ACC112 (cell line): ENCODE results near the gene NXPE1.
"Not testable (repeated sequence)": the region's sequence is repeated elsewhere in the genome, so short reads cannot be mapped to it uniquely, and the experiment has no call there.

Experiments
- H2AFZ ChIP-seq: fragments of 200-600 bp; sonication (generic); one replicate; pipeline ENCODE4 v1.6.0; 2017; ENCODE audit warnings: antibody characterized with exemption, low read length; ENCODE audit not compliant: unreplicated experiment
- H3K27ac ChIP-seq: fragments of 200-600 bp; sonication (generic); 2 replicates; pipeline ENCODE4 v1.5.1; 2014; ENCODE audit warnings: low read depth, mild to moderate bottlenecking, antibody characterized with exemption, low read length, moderate library complexity
- H3K27me3 ChIP-seq: fragments of 200-600 bp; sonication (generic); 2 replicates; pipeline ENCODE4 v1.6.1; 2014; ENCODE audit warnings: mild to moderate bottlenecking, antibody characterized with exemption, low read length, moderate library complexity, mixed read lengths; ENCODE audit not compliant: insufficient read depth
- H3K36me3 ChIP-seq: fragments of 200-600 bp; sonication (generic); 2 replicates; pipeline ENCODE4 v1.6.1; 2016; ENCODE audit warnings: mild to moderate bottlenecking, antibody characterized with exemption, low read length, moderate library complexity, mixed read lengths; ENCODE audit not compliant: insufficient read depth
- H3K4me1 ChIP-seq: fragments of 200-600 bp; sonication (generic); one replicate; pipeline ENCODE4 v1.6.1; 2016; ENCODE audit warnings: low read length, mixed read lengths; ENCODE audit not compliant: insufficient read depth, unreplicated experiment, control insufficient read depth
- H3K4me3 ChIP-seq: fragments of 200-600 bp; sonication (generic); 2 replicates; pipeline ENCODE4 v1.5.1; 2014; ENCODE audit warnings: mild to moderate bottlenecking, low read depth, low read length
- H3K79me2 ChIP-seq: fragments of 200-600 bp; sonication (generic); one replicate; pipeline ENCODE4 v1.6.0; 2016; ENCODE audit warnings: low read length; ENCODE audit not compliant: control insufficient read depth, unreplicated experiment, insufficient read depth

The NXPE1 gene

DNA sequence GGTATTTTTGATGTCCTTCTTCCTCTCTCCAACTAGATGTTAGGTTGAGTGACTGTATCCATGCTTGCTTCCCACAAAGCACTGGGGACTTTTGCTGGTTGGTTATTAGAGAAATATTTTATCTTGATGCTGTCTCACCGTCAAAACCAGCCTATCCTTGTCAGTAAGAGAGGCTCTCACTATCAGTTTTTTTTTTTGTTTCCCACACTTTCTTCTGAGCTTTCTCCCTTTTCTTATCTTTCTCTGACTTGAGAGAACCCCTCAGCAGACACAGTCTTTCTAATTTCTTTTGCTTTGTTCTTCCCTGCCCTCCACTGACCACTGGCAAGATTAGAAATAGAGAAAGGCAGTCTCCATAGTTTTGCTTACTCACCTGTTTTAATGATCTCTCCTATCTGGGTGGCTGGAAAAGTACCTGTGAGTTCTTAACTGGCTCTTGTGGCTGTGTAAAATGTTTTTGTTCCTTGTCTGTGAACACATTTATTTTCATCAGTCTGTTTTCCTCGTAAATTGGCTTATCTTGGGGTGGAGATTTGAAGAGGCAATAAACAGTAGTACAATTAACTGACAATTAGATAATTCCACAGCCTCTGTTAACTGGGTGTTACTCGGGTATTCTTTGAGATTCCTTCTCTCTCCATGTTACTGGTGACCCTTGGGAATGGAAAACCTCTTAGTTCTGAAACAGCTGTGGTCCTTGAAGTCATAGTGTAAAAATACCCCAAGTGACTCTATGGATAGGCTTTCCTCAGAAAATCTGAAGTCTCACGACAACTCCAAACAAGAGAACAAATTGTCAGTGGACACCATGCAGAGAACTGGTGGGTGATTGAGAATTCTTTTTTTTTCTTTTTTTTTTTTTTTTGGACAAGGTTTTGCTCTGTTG is at the start of gene NXPE1:
TSS of gene NXPE1 (minus strand) at position 457 of the 886 bp plus-strand sequence. CDS start 8,680 bp downstream, outside the sequence.
- Histone ChIP-seq H3K27me3 (no peaks in the 10 kb centered on the region), H3K36me3 (no peaks in the 10 kb centered on the region), H3K27ac (no peak within 1 kb of the TSS), H3K4me3 (no peak within 1 kb of the TSS), H3K79me2 (no peaks in the 10 kb centered on the region), H3K4me1 (peaks cover 10% of the 10 kb centered on the region), H2AFZ (no peak within 1 kb of the TSS)

DNA sequence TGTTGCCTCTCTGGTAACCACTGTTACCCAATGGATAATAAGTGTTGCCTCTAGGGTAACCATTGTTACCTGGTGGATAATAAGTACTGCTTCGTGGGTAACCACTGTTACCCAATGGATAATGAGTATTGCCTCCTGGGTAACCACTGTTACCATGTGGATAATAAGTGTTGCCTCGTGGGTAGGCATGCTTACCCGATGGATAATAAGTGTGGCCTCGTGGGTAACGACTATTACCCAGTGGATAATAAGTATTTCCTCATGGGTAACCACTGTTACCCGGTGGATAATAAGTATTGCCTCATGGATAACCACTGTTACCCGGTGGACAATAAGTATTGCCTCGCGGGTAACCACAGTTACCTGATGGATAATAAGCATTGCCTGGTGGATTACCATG is 49.7 kb upstream of the NXPE1 start:
- no peak overlapping the region for H3K4me3 ChIP-seq
- H3K79me2 ChIP-seq = no peaks in the 10 kb centered on the region
- no peaks in the 10 kb centered on the region for H3K27me3 ChIP-seq
- H3K4me1 ChIP-seq = no peaks in the 10 kb centered on the region
- H2AFZ ChIP-seq = no peak overlapping the region
- H3K36me3 ChIP-seq = no peaks in the 10 kb centered on the region
- no peak overlapping the region for H3K27ac ChIP-seq

DNA sequence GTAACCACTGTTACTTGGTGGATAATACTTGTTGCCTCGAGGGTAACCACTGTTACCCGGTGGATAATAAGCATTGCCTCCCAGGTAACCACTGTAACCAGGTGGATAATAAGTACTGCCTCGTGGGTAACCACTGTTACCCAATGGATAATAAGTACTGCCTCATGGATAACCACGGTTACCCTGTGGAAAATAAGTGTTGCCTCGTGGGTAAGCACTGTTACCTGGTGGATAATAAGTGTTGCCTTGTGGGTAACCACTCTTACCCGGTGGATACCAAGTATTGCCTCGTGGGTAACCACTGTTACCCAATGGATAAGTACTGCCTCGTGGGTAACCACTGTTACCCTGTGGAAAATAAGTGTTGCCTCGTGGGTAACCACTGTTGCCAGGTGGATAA is 48.9 kb upstream of the NXPE1 start:
- H3K4me1 ChIP-seq, H3K27ac ChIP-seq, H2AFZ ChIP-seq, H3K27me3 ChIP-seq, H3K4me3 ChIP-seq, H3K36me3 ChIP-seq, H3K79me2 ChIP-seq: not testable (repeated sequence)

DNA sequence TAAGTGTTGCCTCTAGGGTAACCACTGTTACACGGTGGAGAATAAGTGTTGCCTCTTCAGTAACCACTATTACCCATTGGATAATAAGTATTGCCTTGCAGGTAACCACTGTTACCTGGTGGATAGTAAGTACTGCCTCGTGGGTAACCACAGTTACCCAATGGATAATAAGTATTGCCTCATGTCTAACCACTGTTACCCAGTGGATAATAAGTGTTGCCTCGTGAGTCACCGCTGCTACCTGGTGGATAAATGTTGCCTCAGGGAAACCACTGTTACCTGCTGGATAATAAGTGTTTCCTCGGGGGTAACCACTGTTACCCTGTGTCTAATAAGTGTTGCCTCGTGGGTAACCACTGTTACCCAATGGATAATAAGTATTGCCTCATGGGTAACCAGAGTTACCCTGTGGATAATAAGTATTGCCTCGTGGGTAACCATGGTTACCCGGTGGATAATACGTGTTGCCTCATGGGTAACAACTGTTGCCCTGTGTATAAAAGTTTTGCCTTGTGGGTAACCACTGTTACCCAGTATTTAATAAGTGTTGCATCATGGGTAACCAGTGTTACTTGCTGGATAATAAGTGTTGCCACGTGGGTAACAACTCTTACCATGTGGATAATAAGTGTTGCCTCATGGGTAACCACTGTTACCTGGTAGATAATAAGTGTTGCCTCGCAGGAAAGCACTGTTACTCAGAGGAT is 48.2 kb upstream of the NXPE1 start:
- H3K27ac ChIP-seq = no peak overlapping the region
- H3K79me2 ChIP-seq = no peaks in the 10 kb centered on the region
- H3K4me1 ChIP-seq = no peaks in the 10 kb centered on the region
- no peak overlapping the region for H2AFZ ChIP-seq
- H3K27me3 ChIP-seq = no peaks in the 10 kb centered on the region
- no peak overlapping the region for H3K4me3 ChIP-seq
- no peaks in the 10 kb centered on the region for H3K36me3 ChIP-seq

DNA sequence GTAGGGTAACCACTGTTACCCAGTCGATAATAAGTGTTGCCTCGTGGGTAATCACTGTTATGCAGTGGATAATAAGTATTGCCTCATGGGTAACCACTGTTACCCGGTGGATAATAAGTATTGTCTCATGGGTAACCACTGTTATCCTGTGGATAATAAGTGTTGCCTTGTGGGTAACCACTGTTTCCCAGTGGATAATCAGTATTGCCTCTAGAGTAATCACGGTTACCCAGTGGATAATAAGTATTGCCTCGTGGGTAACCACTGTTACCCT is 47.1 kb upstream of the NXPE1 start:
- H3K4me1 ChIP-seq, H3K27ac ChIP-seq, H3K79me2 ChIP-seq, H3K4me3 ChIP-seq, H3K36me3 ChIP-seq, H2AFZ ChIP-seq, H3K27me3 ChIP-seq: not testable (repeated sequence)

DNA sequence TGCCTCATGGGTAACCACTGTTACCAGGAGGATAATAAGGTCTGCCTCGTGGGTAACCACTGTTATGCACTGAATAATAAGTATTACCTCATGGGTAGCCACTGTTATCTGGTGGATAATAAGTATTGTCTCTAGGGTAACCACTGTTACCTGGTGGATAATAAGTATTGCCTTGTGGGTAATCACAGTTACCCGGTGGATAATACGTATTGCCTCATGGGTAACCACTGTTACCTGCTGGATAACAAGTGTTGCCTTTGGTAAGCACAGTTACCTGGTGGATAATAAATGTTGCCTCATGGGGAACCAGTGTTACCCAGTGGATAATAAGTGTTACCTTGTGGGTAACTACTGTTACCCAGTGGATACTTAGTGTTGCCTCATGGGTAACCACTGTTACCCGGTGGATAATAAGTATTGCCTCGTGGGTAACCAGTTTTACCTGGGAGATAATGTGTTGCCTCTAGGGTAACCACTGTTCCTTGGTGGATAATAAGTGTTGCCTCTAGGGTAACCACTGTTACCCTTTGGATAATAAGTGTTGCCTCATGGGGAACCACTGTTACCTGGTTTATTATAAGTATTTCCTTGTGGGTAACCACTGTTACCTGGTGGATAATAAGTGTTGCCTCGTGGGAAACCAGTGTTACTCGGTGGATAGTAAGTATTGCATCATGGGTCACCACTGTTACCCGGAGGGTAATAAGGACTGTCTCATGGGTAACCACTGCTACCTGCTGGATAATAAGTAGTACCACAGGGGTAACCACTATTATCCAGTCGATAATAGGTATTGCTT is 46.5 kb upstream of the NXPE1 start:
- H3K4me3 ChIP-seq = no peak overlapping the region
- no peaks in the 10 kb centered on the region for H3K27me3 ChIP-seq
- no peak overlapping the region for H2AFZ ChIP-seq
- no peak overlapping the region for H3K27ac ChIP-seq
- no peaks in the 10 kb centered on the region for H3K4me1 ChIP-seq
- no peaks in the 10 kb centered on the region for H3K36me3 ChIP-seq
- no peaks in the 10 kb centered on the region for H3K79me2 ChIP-seq

DNA sequence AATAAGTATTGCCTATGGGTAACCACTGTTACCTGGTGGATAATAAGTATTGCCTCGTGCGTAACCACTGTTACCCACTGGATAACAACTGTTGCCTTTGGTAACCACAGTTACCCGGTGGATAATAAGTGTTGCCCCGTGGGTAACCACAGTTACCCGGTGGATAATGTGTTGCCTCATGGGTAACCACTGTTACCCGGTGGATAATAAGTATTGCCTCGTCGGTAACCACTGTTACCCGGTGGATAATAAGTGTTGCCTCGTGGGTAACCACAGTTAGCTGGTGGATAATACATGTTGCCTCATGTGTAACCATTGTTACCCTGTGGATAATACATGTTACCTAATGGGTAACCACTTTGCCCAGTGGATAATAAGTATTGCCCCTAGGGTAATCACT is 45.7 kb upstream of the NXPE1 start:
- Histone ChIP-seq H3K4me3 (no peak overlapping the region), H3K27me3 (no peaks in the 10 kb centered on the region), H3K36me3 (no peaks in the 10 kb centered on the region), H3K79me2 (no peaks in the 10 kb centered on the region), H2AFZ (no peak overlapping the region), H3K27ac (no peak overlapping the region), H3K4me1 (no peaks in the 10 kb centered on the region)

DNA sequence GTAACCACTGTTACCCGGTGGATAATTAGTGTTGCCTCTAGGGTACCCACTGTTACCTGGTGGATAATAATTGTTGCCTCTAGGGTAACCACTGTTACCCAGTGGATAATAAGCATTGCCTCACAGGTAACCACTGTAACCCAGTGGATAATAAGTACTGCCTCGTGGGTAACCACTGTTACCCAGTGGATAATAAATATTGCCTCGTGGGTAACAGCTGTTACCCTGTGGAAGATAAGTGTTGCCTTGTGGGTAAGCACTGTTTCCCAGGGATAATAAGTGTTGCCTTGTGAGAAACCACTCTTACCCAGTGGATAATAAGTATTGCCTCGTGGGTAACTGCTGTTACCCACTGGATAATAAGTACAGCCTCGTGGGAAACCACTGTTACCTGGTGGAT is 45.2 kb upstream of the NXPE1 start:
- Histone ChIP-seq H3K79me2 (no peaks in the 10 kb centered on the region), H3K27me3 (no peaks in the 10 kb centered on the region), H3K4me3 (no peak overlapping the region), H3K27ac (no peak overlapping the region), H3K36me3 (no peaks in the 10 kb centered on the region), H2AFZ (no peak overlapping the region), H3K4me1 (no peaks in the 10 kb centered on the region)

DNA sequence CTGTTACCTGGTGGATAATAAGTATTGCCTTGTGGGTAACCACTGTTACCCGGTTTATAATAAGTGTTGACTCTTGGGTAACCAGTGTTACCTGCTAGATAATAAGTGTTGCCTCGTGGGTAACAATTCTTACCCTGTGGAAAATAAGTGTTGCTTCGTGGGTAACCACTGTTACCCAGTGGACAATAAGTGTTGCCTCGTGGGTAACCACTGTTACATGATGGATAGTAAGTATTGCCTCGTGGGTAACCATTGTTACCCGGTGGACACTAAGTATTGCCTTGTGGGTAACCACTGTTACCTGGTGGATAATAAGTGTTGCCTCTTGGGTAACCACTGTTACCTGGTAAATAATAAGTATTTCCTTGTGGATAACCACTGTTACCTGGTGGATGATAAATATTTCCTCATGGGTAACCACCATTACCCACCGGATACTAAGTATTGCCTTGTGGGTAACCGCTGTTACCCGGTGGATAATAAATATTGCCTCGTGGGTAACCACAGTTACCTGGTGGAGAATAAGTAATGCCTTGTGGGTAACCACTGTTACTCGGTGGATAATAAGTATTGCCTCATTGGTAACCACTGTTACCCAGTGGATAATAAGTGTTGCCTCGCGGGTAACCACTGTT is 44.6 kb upstream of the NXPE1 start:
- no peaks in the 10 kb centered on the region for H3K27me3 ChIP-seq
- H3K4me1 ChIP-seq = no peaks in the 10 kb centered on the region
- H2AFZ ChIP-seq = no peak overlapping the region
- no peak overlapping the region for H3K4me3 ChIP-seq
- H3K36me3 ChIP-seq = no peaks in the 10 kb centered on the region
- H3K27ac ChIP-seq = no peak overlapping the region
- H3K79me2 ChIP-seq = no peaks in the 10 kb centered on the region

DNA sequence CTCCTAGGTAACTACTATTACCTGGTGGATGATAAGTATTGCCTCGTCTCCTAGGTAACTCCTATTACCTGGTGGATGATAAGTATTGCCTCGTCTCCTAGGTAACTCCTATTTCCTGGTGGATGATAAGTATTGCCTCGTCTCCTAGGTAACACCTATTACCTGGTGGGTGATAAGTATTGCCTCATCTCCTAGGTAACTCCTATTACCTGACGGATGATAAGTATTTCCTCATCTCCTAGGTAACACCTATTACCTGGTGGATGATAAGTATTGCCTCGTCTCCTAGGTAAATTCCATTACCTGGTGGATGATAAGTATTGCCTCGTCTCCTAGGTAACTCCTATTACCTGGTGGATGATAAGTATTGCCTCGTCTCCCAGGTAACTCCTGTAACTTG is 43.5 kb upstream of the NXPE1 start:
- H3K4me1 ChIP-seq, H2AFZ ChIP-seq, H3K36me3 ChIP-seq, H3K27me3 ChIP-seq, H3K4me3 ChIP-seq, H3K27ac ChIP-seq, H3K79me2 ChIP-seq: not testable (repeated sequence)
